A549 (cell line): ENCODE data around the gene CELF1. TPM values are rescaled to one million over a fixed set of nuclear protein-coding genes. Genes with fewer than 3 reads are reported as not detected.

ENCODE experiments used
- ATAC-seq, 2 experiments: fragments of 200-7000 bp in 1 of 2; fragments of >200 bp in 1 of 2; cut with Nextera tagmentation in 1 of 2; cut with Tn5 transposase in 1 of 2; 3 replicates each; pipeline versions ENCODE4 v1.8.0 to v1.9.1; 2018 to 2020; ENCODE audit warnings: mild to moderate bottlenecking in 1 of 2, moderate library complexity in 1 of 2
- CTCF ChIA-PET: fragments of 300-600 bp; sonication (Branson Sonifier 250); formaldehyde crosslinking; extraction: SDS; loops from one replicate; lab custom pipeline; 2021; ENCODE audit warnings: antibody characterized with exemption, inconsistent platforms; lab: Yijun Ruan, JAX
- POLR2A ChIA-PET: fragments of 350-600 bp; formaldehyde crosslinking; extraction: SDS; loops from one replicate; lab custom pipeline; 2021; ENCODE audit warnings: antibody characterized with exemption, inconsistent platforms; lab: Yijun Ruan, JAX
- DNase-seq, 2 experiments: peaks; one replicate each; pipeline versions ENCODE4 v3.0.0 to v3.0.0-alpha.2; 2011 to 2016; ENCODE audit warnings: low read depth in 1 of 2, low spot score in 1 of 2
- FAIRE-seq: peaks from 2 replicates; lab custom pipeline; 2011; peaks lifted over from hg19 to GRCh38; lab: Jason Lieb, UNC
- H3K27ac ChIP-seq, 2 experiments: fragments of >200 bp; sonication (Bioruptor Twin); formaldehyde crosslinking; 3 replicates each; pipeline ENCODE4 v1.5.1; 2016 to 2017
- H3K4me1 ChIP-seq: fragments of >200 bp; sonication (Bioruptor Twin); formaldehyde crosslinking; 3 replicates; pipeline ENCODE4 v1.6.1; 2016
- H3K4me2 ChIP-seq: fragments of >200 bp; sonication (Bioruptor Twin); formaldehyde crosslinking; 3 replicates; pipeline ENCODE4 v1.6.1; 2016
- H3K4me3 ChIP-seq: fragments of >200 bp; sonication (Bioruptor Twin); formaldehyde crosslinking; 3 replicates; pipeline ENCODE4 v1.5.1; 2016
- H3K9me3 ChIP-seq: fragments of >200 bp; sonication (Bioruptor Twin); formaldehyde crosslinking; 3 replicates; pipeline ENCODE4 v1.6.1; 2016
- CHD4 ChIP-seq: fragments of 200-600 bp; sonication (generic); IDR thresholded peaks from 2 replicates; pipeline ENCODE4 v1.6.1; 2016; ENCODE audit warnings: antibody characterized with exemption, mild to moderate bottlenecking, borderline replicate concordance
- E2F6 ChIP-seq: IDR thresholded peaks from 2 replicates; pipeline ENCODE4 v1.6.1; 2012; ENCODE audit warnings: low read depth, borderline replicate concordance
- EHF ChIP-seq: fragments of 250-450 bp; sonication (Bioruptor Pico); IDR thresholded peaks from 2 replicates; pipeline ENCODE4 v1.5.0; 2020; ENCODE audit warnings: mild to moderate bottlenecking
- EHMT2 ChIP-seq: fragments of 200-600 bp; sonication (generic); IDR thresholded peaks from 2 replicates; pipeline ENCODE4 v1.6.1; 2016; ENCODE audit warnings: antibody characterized with exemption, low read depth, mild to moderate bottlenecking, moderate library complexity
- ELK1 ChIP-seq: fragments of 150-350 bp; IDR thresholded peaks from 2 replicates; pipeline ENCODE4 v1.6.1; 2014; ENCODE audit warnings: low read depth, mild to moderate bottlenecking, low read length
- EP300 ChIP-seq, 2 experiments: fragments of >200 bp; sonication (Bioruptor Twin); formaldehyde crosslinking; IDR thresholded peaks; 2 replicates in 1 of 2; 3 replicates in 1 of 2; pipeline ENCODE4 v1.6.1; 2016 to 2017
- ESRRA ChIP-seq: fragments of 150-350 bp; IDR thresholded peaks from 2 replicates; pipeline ENCODE4 v1.6.1; 2014; ENCODE audit warnings: mild to moderate bottlenecking, low read length, borderline replicate concordance
- HOXB13 ChIP-seq: fragments of 250-450 bp; sonication (Bioruptor Pico); IDR thresholded peaks from 2 replicates; pipeline ENCODE4 v1.5.0; 2020; ENCODE audit warnings: low read depth, mild to moderate bottlenecking, moderate library complexity
- JUNB ChIP-seq: fragments of >200 bp; sonication (Bioruptor Twin); formaldehyde crosslinking; IDR thresholded peaks from 2 replicates; pipeline ENCODE4 v1.6.1; 2016
- MAFK ChIP-seq: fragments of 450-650 bp; IDR thresholded peaks from 2 replicates; pipeline ENCODE4 v1.6.1; 2014; ENCODE audit not compliant: partially characterized antibody
- NFE2L2 ChIP-seq: fragments of 150-350 bp; conservative IDR thresholded peaks from 2 replicates; pipeline ENCODE4 v1.6.1; 2014; ENCODE audit warnings: low read length
- NR3C1 ChIP-seq: fragments of >200 bp; sonication (Bioruptor Twin); formaldehyde crosslinking; IDR thresholded peaks from 3 replicates; pipeline ENCODE4 v1.6.1; 2017
- POLR2AphosphoS2 ChIP-seq: conservative IDR thresholded peaks from 2 replicates; pipeline ENCODE4 v1.6.1; 2012; ENCODE audit warnings: low read length, improper control_type of control experiment, inconsistent platforms
- ZC3H11A ChIP-seq: fragments of 450-650 bp; IDR thresholded peaks from 2 replicates; pipeline ENCODE4 v1.6.1; 2014; ENCODE audit warnings: antibody characterized with exemption, mild to moderate bottlenecking
- ZFP36 ChIP-seq: fragments of 450-650 bp; IDR thresholded peaks from 2 replicates; pipeline ENCODE4 v1.6.1; 2014; ENCODE audit warnings: borderline replicate concordance; ENCODE audit not compliant: partially characterized antibody
- WGBS: methylation state at CpG from one replicate; pipeline ENCODE4 v1.1.6; 2017; ENCODE audit errors: missing lambda C conversion rate; 5-methylcytosine and 5-hydroxymethylcytosine counted together
- polyA plus RNA-seq, 4 experiments: library from polyadenylated mRNA; depleted of rRNA in 3 of 4; stranded (reverse); fragments of >200 nt; fragmentation: RNase III in 1 of 4; extraction: RNeasy Plus Mini Kit Qiagen cat#74134 plus additional on column Dnase treatment in 1 of 4; gene quantifications; 2 replicates in 3 of 4; 3 replicates in 1 of 4; pipeline ENCODE4 v1.2.3, GENCODE V29; 2011 to 2017
- TF ChIP-seq, protein P1 (sequence below): fragments of 450-650 bp; IDR thresholded peaks from 2 replicates; pipeline ENCODE4 v1.6.1; 2014; ENCODE audit warnings: antibody characterized with exemption
- TF ChIP-seq, protein P2 (sequence below): fragments of 200-600 bp; sonication (generic); IDR thresholded peaks from 2 replicates; pipeline ENCODE4 v1.6.1; 2016; ENCODE audit warnings: antibody characterized with exemption, mild to moderate bottlenecking, moderate library complexity
- TF ChIP-seq, protein P3 (sequence below): fragments of >200 bp; sonication (Bioruptor Twin); formaldehyde crosslinking; IDR thresholded peaks from 3 replicates; pipeline ENCODE4 v1.6.1; 2016

Gene CELF1
- polyA plus RNA-seq, 2 of the 4 experiments (the other 2 are of a cell fraction), result 53.8 to 138 TPM

- ATAC-seq (no peak), DNase-seq (no peak), FAIRE-seq (no peak)
- Histone ChIP-seq H3K4me3 (no peak overlapping the region), H3K9me3 (no peaks in the 10 kb centered on the region), H3K4me2 (no peak overlapping the region), H3K4me1 (peaks cover 12% of the 10 kb centered on the region; the same call in 2 of the 3 replicates), H3K27ac (no peak overlapping the region)
- WGBS, result 93% methylated on average over 4 of the region's 4 CpGs
- ChIA-PET POLR2A (no interaction called here), CTCF (interaction anchor here (0.8 to 1.0 kb wide), 3 partner anchors 12 to 53 kb away, joined by 3 read pairs; no protein-coding TSS in a partner anchor)
- TF ChIP-seq, protein P1, sequence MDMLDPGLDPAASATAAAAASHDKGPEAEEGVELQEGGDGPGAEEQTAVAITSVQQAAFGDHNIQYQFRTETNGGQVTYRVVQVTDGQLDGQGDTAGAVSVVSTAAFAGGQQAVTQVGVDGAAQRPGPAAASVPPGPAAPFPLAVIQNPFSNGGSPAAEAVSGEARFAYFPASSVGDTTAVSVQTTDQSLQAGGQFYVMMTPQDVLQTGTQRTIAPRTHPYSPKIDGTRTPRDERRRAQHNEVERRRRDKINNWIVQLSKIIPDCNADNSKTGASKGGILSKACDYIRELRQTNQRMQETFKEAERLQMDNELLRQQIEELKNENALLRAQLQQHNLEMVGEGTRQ, result no peak
- no peak for TF ChIP-seq NFE2L2
- TF ChIP-seq EHMT2, result no peak
- TF ChIP-seq HOXB13 (CRISPR knock-in tag), result no peak
- no peak for TF ChIP-seq EHF (CRISPR knock-in tag)
- no peak for TF ChIP-seq NR3C1
These were observed 54.3 kb downstream of the CELF1 start for GRCh38 chr11:47498584-47499152.

GRCh38 chr11:47498149-47498548 is 54.8 kb downstream of the CELF1 start:
- no peak for DNase-seq
- H3K4me1 ChIP-seq, result peaks cover 12% of the 10 kb centered on the region; the same call in 2 of the 3 replicates
- H3K27ac ChIP-seq, result no peak overlapping the region
- no peak for FAIRE-seq
- CTCF ChIA-PET, result interaction anchor here (1.0 kb wide), 2 partner anchors 12 to 54 kb away, joined by 3 read pairs; no protein-coding TSS in a partner anchor
- WGBS, result 90% methylated on average over 3 of the region's 3 CpGs
- TF ChIP-seq POLR2AphosphoS2 (no peak), E2F6 (no peak), JUNB (no peak), NFE2L2 (no peak), EHMT2 (no peak), EP300 (IDR thresholded peaks at IDR 0.05) (no peak)
- TF ChIP-seq, protein P1, result no peak
- POLR2A ChIA-PET, result no interaction called here
- no peak overlapping the region for H3K4me2 ChIP-seq
- no peaks in the 10 kb centered on the region for H3K9me3 ChIP-seq
- no peak overlapping the region for H3K4me3 ChIP-seq
- no peak for ATAC-seq

DNA sequence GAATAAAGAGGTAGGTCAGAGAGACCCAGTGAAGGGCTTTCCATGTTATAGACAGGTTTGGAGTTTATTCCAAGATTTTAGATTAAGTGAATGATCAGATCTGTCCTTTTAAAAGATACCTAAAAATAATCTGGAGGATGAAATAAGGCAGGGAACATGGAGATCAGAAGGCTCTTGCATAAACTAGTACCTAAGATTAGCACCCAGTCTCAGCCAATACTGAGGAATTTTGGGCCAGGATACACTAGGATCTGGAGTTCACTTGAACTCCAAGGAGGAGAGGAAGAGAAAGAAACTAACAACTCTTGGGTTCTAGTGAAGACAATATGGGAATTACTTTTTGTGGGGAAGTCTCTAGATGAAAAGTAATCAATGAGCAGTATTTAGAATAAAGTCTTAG is 56.1 kb downstream of the CELF1 start:
- POLR2A ChIA-PET, result no interaction called here
- Histone ChIP-seq H3K9me3 (no peaks in the 10 kb centered on the region), H3K27ac (no peak overlapping the region), H3K4me3 (no peak overlapping the region), H3K4me2 (no peak overlapping the region), H3K4me1 (peaks cover 12% of the 10 kb centered on the region; the same call in 2 of the 3 replicates)
- DNase-seq, result no peak
- CTCF ChIA-PET, result interaction anchor here (1.4 kb wide), 1 partner anchor 12 kb away, joined by 4 read pairs; no protein-coding TSS in a partner anchor
- TF ChIP-seq MAFK (no peak), ESRRA (no peak), CHD4 (no peak), EHF (CRISPR knock-in tag) (no peak), ELK1 (no peak), ZFP36 (no peak), ZC3H11A (no peak)
- TF ChIP-seq, protein P2, sequence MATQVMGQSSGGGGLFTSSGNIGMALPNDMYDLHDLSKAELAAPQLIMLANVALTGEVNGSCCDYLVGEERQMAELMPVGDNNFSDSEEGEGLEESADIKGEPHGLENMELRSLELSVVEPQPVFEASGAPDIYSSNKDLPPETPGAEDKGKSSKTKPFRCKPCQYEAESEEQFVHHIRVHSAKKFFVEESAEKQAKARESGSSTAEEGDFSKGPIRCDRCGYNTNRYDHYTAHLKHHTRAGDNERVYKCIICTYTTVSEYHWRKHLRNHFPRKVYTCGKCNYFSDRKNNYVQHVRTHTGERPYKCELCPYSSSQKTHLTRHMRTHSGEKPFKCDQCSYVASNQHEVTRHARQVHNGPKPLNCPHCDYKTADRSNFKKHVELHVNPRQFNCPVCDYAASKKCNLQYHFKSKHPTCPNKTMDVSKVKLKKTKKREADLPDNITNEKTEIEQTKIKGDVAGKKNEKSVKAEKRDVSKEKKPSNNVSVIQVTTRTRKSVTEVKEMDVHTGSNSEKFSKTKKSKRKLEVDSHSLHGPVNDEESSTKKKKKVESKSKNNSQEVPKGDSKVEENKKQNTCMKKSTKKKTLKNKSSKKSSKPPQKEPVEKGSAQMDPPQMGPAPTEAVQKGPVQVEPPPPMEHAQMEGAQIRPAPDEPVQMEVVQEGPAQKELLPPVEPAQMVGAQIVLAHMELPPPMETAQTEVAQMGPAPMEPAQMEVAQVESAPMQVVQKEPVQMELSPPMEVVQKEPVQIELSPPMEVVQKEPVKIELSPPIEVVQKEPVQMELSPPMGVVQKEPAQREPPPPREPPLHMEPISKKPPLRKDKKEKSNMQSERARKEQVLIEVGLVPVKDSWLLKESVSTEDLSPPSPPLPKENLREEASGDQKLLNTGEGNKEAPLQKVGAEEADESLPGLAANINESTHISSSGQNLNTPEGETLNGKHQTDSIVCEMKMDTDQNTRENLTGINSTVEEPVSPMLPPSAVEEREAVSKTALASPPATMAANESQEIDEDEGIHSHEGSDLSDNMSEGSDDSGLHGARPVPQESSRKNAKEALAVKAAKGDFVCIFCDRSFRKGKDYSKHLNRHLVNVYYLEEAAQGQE, result no peak
- TF ChIP-seq, protein P3, sequence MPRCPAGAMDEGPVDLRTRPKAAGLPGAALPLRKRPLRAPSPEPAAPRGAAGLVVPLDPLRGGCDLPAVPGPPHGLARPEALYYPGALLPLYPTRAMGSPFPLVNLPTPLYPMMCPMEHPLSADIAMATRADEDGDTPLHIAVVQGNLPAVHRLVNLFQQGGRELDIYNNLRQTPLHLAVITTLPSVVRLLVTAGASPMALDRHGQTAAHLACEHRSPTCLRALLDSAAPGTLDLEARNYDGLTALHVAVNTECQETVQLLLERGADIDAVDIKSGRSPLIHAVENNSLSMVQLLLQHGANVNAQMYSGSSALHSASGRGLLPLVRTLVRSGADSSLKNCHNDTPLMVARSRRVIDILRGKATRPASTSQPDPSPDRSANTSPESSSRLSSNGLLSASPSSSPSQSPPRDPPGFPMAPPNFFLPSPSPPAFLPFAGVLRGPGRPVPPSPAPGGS, result no peak
- ATAC-seq, result no peak
- no peak for FAIRE-seq
